M059J (cell line): ENCODE results near the gene EBP. TPM values are rescaled to one million over a fixed set of nuclear protein-coding genes. Genes with fewer than 3 reads are reported as not detected.

Experiments used
- DNase-seq: peaks from one replicate; pipeline ENCODE4 v3.0.0-alpha.2; 2012; ENCODE audit warnings: low read depth
- total RNA-seq: library from RNA; depleted of rRNA; stranded (reverse); fragments of >200 nt; shearing (Covaris generic); gene quantifications from 2 replicates; pipeline ENCODE4 v1.2.3, GENCODE V29; 2014; rRNA removed

EBP gene
- 248 and 277 TPM in 2 replicates for total RNA-seq

GRCh38 chrX:48521353-48522243, at the start of gene EBP:
EBP (plus strand) TSS chrX:48521808; CDS start chrX:48523772, 1,964 bp downstream.
- peak; percentile 95 for DNase-seq

- no peak for DNase-seq
Measured at GRCh38 chrX:48472225-48472624, 49.4 kb upstream of the EBP start.

- DNase-seq, result no peak
Measured at GRCh38 chrX:48472851-48473703, 48.5 kb upstream of the EBP start.

GRCh38 chrX:48473704-48473990, 48.0 kb upstream of the EBP start:
- no peak for DNase-seq

- peak; percentile 25 for DNase-seq
Measured at GRCh38 chrX:48474127-48474526, 47.5 kb upstream of the EBP start.

GRCh38 chrX:48474581-48474980, 47.0 kb upstream of the EBP start:
- no peak for DNase-seq

GRCh38 chrX:48475296-48475695, 46.3 kb upstream of the EBP start:
- DNase-seq, result no peak

- DNase-seq, result peak; percentile 93
Measured at GRCh38 chrX:48475774-48476577, 45.6 kb upstream of the EBP start, which contains the start of gene FTSJ1. FTSJ1 (plus strand) TSS chrX:48476199; CDS start chrX:48478048, 1,849 bp downstream.

- no peak for DNase-seq
Measured at GRCh38 chrX:48476919-48477318, 44.7 kb upstream of the EBP start.

- DNase-seq, result no peak
Measured at GRCh38 chrX:48477960-48478755, 43.5 kb upstream of the EBP start.

- DNase-seq, result no peak
Measured at GRCh38 chrX:48478806-48479205, 42.8 kb upstream of the EBP start.

GRCh38 chrX:48480142-48480541, 41.5 kb upstream of the EBP start:
- DNase-seq, result no peak

- DNase-seq, result no peak
Measured at GRCh38 chrX:48480583-48480982, 41.0 kb upstream of the EBP start.

GRCh38 chrX:48482526-48482925, 39.1 kb upstream of the EBP start:
- no peak for DNase-seq

GRCh38 chrX:48487362-48487798, 34.2 kb upstream of the EBP start:
- DNase-seq, result peak; percentile 100

GRCh38 chrX:48488034-48488433, 33.6 kb upstream of the EBP start:
- no peak for DNase-seq

GRCh38 chrX:48489296-48489695, 32.3 kb upstream of the EBP start:
- DNase-seq, result no peak

- DNase-seq, result no peak
Measured at GRCh38 chrX:48489892-48490291, 31.7 kb upstream of the EBP start.

GRCh38 chrX:48490661-48491060, 30.9 kb upstream of the EBP start:
- peak; percentile 75 for DNase-seq

- DNase-seq, result no peak
Measured at GRCh38 chrX:48491809-48492208, 29.8 kb upstream of the EBP start.

- DNase-seq, result peak; percentile 46
Measured at GRCh38 chrX:48492293-48492910, 29.2 kb upstream of the EBP start.
